Duodenal mucosa (tissue), 2 donors: Measurements from ENCODE around the gene INTS2.
A peak's percentile ranks its signal among the peaks of the same experiment; 100 is the strongest.
"Not testable (repeated sequence)": the region's sequence is repeated elsewhere in the genome, so short reads cannot be mapped to it uniquely, and the experiment has no call there.

ENCODE experiments used
- H3K27ac ChIP-seq: one replicate; pipeline ENCODE4 v1.7.0; 2013; ENCODE audit warnings: low read depth, low read length
- H3K27me3 ChIP-seq, 2 donors: one replicate each; pipeline ENCODE4 v1.7.0; 2013; ENCODE audit warnings: low read length in 2 of 2, control low read depth in 1 of 2; ENCODE audit not compliant: insufficient read depth in 2 of 2, control insufficient read depth in 1 of 2
- H3K36me3 ChIP-seq, 2 donors: one replicate each; pipeline ENCODE4 v1.7.0; 2013; ENCODE audit warnings: low read length in 2 of 2, control low read depth in 1 of 2; ENCODE audit not compliant: insufficient read depth in 2 of 2, control insufficient read depth in 1 of 2
- H3K4me1 ChIP-seq, 2 donors: one replicate each; pipeline ENCODE4 v1.7.0; 2013; ENCODE audit warnings: low read length in 2 of 2, control low read depth in 1 of 2; ENCODE audit not compliant: insufficient read depth in 2 of 2, control insufficient read depth in 1 of 2
- H3K4me3 ChIP-seq, 2 donors: one replicate each; pipeline ENCODE4 v1.7.0; 2013; ENCODE audit warnings: low read length in 2 of 2, low read depth in 1 of 2
- H3K9ac ChIP-seq, 2 donors: one replicate each; pipeline ENCODE4 v1.7.0; 2013; ENCODE audit warnings: low read length in 2 of 2, low read depth in 1 of 2
- H3K9me3 ChIP-seq, 2 donors: one replicate each; pipeline ENCODE4 v1.7.0; 2013; ENCODE audit warnings: low read length in 2 of 2, control low read depth in 1 of 2; ENCODE audit not compliant: control insufficient read depth in 1 of 2

The INTS2 gene

GRCh38 chr17:61875285-61875684 is 52.5 kb downstream of the INTS2 start:
- H3K36me3 ChIP-seq = peaks cover 4 to 31% of the 10 kb centered on the region in 2 donors
- no peaks in the 10 kb centered on the region for H3K27me3 ChIP-seq
- no peak overlapping the region for H3K9ac ChIP-seq
- H3K4me3 ChIP-seq = no peak overlapping the region
- H3K27ac ChIP-seq = no peak overlapping the region
- H3K9me3 ChIP-seq = no peaks in the 10 kb centered on the region
- H3K4me1 ChIP-seq = no peaks in the 10 kb centered on the region

GRCh38 chr17:61874075-61874474 is 53.7 kb downstream of the INTS2 start:
- Histone ChIP-seq H3K36me3 (peaks cover 4 to 41% of the 10 kb centered on the region in 2 donors), H3K4me1 (no peaks in the 10 kb centered on the region), H3K9ac (no peak overlapping the region), H3K4me3 (no peak overlapping the region), H3K27me3 (no peaks in the 10 kb centered on the region), H3K27ac (no peak overlapping the region), H3K9me3 (no peaks in the 10 kb centered on the region)

- no peaks in the 10 kb centered on the region for H3K27me3 ChIP-seq
- H3K9ac ChIP-seq = no peak overlapping the region
- H3K9me3 ChIP-seq = no peaks in the 10 kb centered on the region
- no peak overlapping the region for H3K27ac ChIP-seq
- peaks cover 4 to 48% of the 10 kb centered on the region in 2 donors for H3K36me3 ChIP-seq
- no peak overlapping the region for H3K4me3 ChIP-seq
- H3K4me1 ChIP-seq = no peaks in the 10 kb centered on the region
Observed at GRCh38 chr17:61872099-61872498, 55.7 kb downstream of the INTS2 start.

- H3K27ac ChIP-seq = no peak overlapping the region
- H3K9ac ChIP-seq = no peak overlapping the region
- H3K4me3 ChIP-seq = no peak overlapping the region
- H3K27me3 ChIP-seq = no peaks in the 10 kb centered on the region
- peaks cover 0 to 2% of the 10 kb centered on the region in 2 donors for H3K4me1 ChIP-seq
- H3K9me3 ChIP-seq = no peaks in the 10 kb centered on the region
- peaks cover 4 to 45% of the 10 kb centered on the region in 2 donors for H3K36me3 ChIP-seq
Observed at GRCh38 chr17:61869138-61869537, 58.6 kb downstream of the INTS2 start.

GRCh38 chr17:61868074-61868473 is 59.7 kb downstream of the INTS2 start:
- Histone ChIP-seq H3K4me3 (no peak overlapping the region), H3K4me1 (peaks cover 0 to 5% of the 10 kb centered on the region in 2 donors), H3K9ac (no peak overlapping the region), H3K27me3 (no peaks in the 10 kb centered on the region), H3K36me3 (peaks cover 4 to 45% of the 10 kb centered on the region in 2 donors), H3K9me3 (no peaks in the 10 kb centered on the region), H3K27ac (no peak overlapping the region)

- Histone ChIP-seq H3K9me3 (no peaks in the 10 kb centered on the region), H3K9ac (no peak overlapping the region), H3K27me3 (no peaks in the 10 kb centered on the region), H3K4me1 (peaks cover 7 to 14% of the 10 kb centered on the region in 2 donors), H3K4me3 (no peak overlapping the region), H3K27ac (no peak overlapping the region), H3K36me3 (peaks cover 4 to 42% of the 10 kb centered on the region in 2 donors)
Observed at GRCh38 chr17:61867033-61867432, 60.7 kb downstream of the INTS2 start.

GRCh38 chr17:61863801-61864126 is 64.0 kb downstream of the INTS2 start:
- H3K9me3 ChIP-seq = no peaks in the 10 kb centered on the region
- H3K4me3 ChIP-seq = peak overlapping the region; percentile 93 to 95
- H3K27ac ChIP-seq = no peak overlapping the region
- peaks cover 14 to 20% of the 10 kb centered on the region in 2 donors for H3K4me1 ChIP-seq
- peaks cover 0 to 15% of the 10 kb centered on the region in 2 donors for H3K36me3 ChIP-seq
- peak overlapping the region; percentile 58 to 86 for H3K9ac ChIP-seq
- no peaks in the 10 kb centered on the region for H3K27me3 ChIP-seq

GRCh38 chr17:61862975-61863800 is 64.6 kb downstream of the INTS2 start, which contains the start of gene BRIP1:
Gene BRIP1, minus strand, starts transcription at chr17:61863528. Its CDS starts 1,989 bp downstream, at chr17:61861539.
- Histone ChIP-seq H3K9ac (peak within 1 kb of the TSS; percentile 86 to 88), H3K4me1 (peaks cover 14 to 20% of the 10 kb centered on the region in 2 donors), H3K9me3 (no peaks in the 10 kb centered on the region), H3K4me3 (peak within 1 kb of the TSS; percentile 93 to 95), H3K36me3 (peaks cover 0 to 12% of the 10 kb centered on the region in 2 donors), H3K27ac (peak within 1 kb of the TSS; percentile 51), H3K27me3 (no peaks in the 10 kb centered on the region)

- no peaks in the 10 kb centered on the region for H3K9me3 ChIP-seq
- H3K27me3 ChIP-seq = no peaks in the 10 kb centered on the region
- H3K27ac ChIP-seq = no peak overlapping the region
- H3K9ac ChIP-seq = peak overlapping the region; percentile 86 to 88
- peak overlapping the region; percentile 93 to 95 for H3K4me3 ChIP-seq
- H3K4me1 ChIP-seq = peaks cover 14 to 20% of the 10 kb centered on the region in 2 donors
- peaks cover 0 to 2% of the 10 kb centered on the region in 2 donors for H3K36me3 ChIP-seq
Observed at GRCh38 chr17:61862105-61862574, 65.6 kb downstream of the INTS2 start.

- H3K4me3 ChIP-seq, H3K27ac ChIP-seq, H3K36me3 ChIP-seq, H3K27me3 ChIP-seq, H3K9ac ChIP-seq, H3K9me3 ChIP-seq: not testable (repeated sequence)
- H3K4me1 ChIP-seq = peaks cover 14 to 20% of the 10 kb centered on the region in 2 donors
Observed at GRCh38 chr17:61860397-61860796, 67.4 kb downstream of the INTS2 start.
